RWPE1 (cell line): ENCODE results near the gene PCDHGA9.
"Not testable (repeated sequence)": the region's sequence is repeated elsewhere in the genome, so short reads cannot be mapped to it uniquely, and the experiment has no call there.

Experiments
- CTCF ChIA-PET: fragments of 350-600 bp; sonication (Branson Sonifier 250); formaldehyde crosslinking; extraction: SDS; loops from one replicate; lab custom pipeline; 2021; lab: Yijun Ruan, JAX
- POLR2A ChIA-PET: fragments of 400-600 bp; formaldehyde crosslinking; extraction: SDS; loops from one replicate; lab custom pipeline; 2020; ENCODE audit warnings: antibody characterized with exemption; ENCODE audit not compliant: low non-redundant PET; lab: Yijun Ruan, JAX
- DNase-seq: peaks from one replicate; pipeline ENCODE4 v3.0.0; 2012; ENCODE audit warnings: low spot score
- H3K27ac ChIP-seq: fragments of 450-650 bp; 2 replicates; pipeline ENCODE4 v1.5.1; 2017
- CTCF ChIP-seq: fragments of 450-650 bp; conservative IDR thresholded peaks from 2 replicates; pipeline ENCODE4 v1.5.1; 2017; ENCODE audit warnings: low read depth, mild to moderate bottlenecking

Gene PCDHGA9

GRCh38 chr5:141427783-141428426, 25.3 kb downstream of the PCDHGA9 start:
- no peak for DNase-seq
- TF ChIP-seq CTCF, result no peak
- ChIA-PET CTCF (interaction anchor here (0.5 to 0.8 kb wide), 3 partner anchors 10 to 80 kb away, joined by 3 to 5 read pairs (median 4); partner anchors contain the start of gene PCDHGB7), POLR2A (no interaction called here)
- no peak overlapping the region for H3K27ac ChIP-seq

DNA sequence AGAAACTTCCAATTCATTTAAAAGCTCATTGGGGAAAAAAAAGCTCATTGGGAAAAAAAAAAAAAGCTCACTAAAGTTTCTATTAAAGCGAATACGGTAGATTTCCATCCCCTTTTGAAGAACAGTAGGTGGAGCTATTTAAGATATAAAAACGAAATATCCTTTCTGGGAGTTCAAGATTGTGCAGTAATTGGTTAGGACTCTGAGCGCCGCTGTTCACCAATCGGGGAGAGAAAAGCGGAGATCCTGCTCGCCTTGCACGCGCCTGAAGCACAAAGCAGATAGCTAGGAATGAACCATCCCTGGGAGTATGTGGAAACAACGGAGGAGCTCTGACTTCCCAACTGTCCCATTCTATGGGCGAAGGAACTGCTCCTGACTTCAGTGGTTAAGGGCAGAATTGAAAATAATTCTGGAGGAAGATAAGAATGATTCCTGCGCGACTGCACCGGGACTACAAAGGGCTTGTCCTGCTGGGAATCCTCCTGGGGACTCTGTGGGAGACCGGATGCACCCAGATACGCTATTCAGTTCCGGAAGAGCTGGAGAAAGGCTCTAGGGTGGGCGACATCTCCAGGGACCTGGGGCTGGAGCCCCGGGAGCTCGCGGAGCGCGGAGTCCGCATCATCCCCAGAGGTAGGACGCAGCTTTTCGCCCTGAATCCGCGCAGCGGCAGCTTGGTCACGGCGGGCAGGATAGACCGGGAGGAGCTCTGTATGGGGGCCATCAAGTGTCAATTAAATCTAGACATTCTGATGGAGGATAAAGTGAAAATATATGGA, 27.9 kb downstream of the PCDHGA9 start, which contains the start of gene PCDHGA12:
PCDHGA12 (plus strand) TSS at position 176 of the 782 bp plus-strand sequence; CDS start at position 429, 253 bp downstream.
- DNase-seq, result peak; percentile 60
- no peak for TF ChIP-seq CTCF
- POLR2A ChIA-PET, result no interaction called here

DNA sequence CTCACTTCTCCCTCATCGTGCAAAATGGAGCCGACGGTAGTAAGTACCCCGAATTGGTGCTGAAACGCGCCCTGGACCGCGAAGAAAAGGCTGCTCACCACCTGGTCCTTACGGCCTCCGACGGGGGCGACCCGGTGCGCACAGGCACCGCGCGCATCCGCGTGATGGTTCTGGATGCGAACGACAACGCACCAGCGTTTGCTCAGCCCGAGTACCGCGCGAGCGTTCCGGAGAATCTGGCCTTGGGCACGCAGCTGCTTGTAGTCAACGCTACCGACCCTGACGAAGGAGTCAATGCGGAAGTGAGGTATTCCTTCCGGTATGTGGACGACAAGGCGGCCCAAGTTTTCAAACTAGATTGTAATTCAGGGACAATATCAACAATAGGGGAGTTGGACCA, 28.7 kb downstream of the PCDHGA9 start:
- no peak for DNase-seq
- POLR2A ChIA-PET, result no interaction called here
- TF ChIP-seq CTCF, result no peak
- no peak overlapping the region for H3K27ac ChIP-seq
- CTCF ChIA-PET, result interaction anchor here (0.5 to 1.5 kb wide), 3 partner anchors 42 to 133 kb away, joined by 4 to 7 read pairs (median 4); no protein-coding TSS in a partner anchor

More for the DNA sequence above, 27.9 kb downstream of the PCDHGA9 start, which contains the start of gene PCDHGA12:
- no peak within 1 kb of the TSS for H3K27ac ChIP-seq
- CTCF ChIA-PET, result interaction anchor here (0.6 to 1.5 kb wide), 9 partner anchors 90 to 337 kb away, joined by 3 to 8 read pairs (median 4); partner anchors contain the start of gene PCDHB11

GRCh38 chr5:141432308-141432707, 29.7 kb downstream of the PCDHGA9 start:
- DNase-seq, H3K27ac ChIP-seq, POLR2A ChIA-PET: not testable (repeated sequence)
- CTCF ChIA-PET, result interaction anchor here (0.6 kb wide), 1 partner anchor 125 kb away, joined by 3 read pairs; no protein-coding TSS in a partner anchor

DNA sequence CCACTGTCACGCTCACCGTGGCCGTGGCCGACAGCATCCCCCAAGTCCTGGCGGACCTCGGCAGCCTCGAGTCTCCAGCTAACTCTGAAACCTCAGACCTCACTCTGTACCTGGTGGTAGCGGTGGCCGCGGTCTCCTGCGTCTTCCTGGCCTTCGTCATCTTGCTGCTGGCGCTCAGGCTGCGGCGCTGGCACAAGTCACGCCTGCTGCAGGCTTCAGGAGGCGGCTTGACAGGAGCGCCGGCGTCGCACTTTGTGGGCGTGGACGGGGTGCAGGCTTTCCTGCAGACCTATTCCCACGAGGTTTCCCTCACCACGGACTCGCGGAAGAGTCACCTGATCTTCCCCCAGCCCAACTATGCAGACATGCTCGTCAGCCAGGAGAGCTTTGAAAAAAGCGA, 30.1 kb downstream of the PCDHGA9 start:
- H3K27ac ChIP-seq, DNase-seq, POLR2A ChIA-PET: not testable (repeated sequence)
- CTCF ChIA-PET, result interaction anchor here (0.6 kb wide), 2 partner anchors 11 to 125 kb away, joined by 3 read pairs; no protein-coding TSS in a partner anchor

DNA sequence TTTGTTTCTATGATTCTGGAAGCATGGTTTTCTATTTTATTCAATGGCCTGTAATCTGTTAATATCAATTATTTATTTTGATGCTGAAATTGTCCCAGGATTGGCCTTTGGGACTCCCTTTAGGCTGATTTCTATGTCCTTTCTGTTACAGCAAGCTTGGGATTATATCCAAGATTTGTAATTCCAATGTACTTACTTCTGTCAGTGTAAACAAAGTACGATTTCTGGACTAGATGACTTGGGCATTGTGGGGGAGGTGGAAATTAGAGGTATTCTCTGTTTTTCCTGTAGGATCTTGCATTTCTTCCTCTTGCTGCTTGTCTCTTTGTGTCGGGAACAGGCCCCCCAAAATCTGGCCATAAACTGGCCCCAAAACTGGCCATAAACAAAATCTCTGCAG, 31.4 kb downstream of the PCDHGA9 start:
- DNase-seq, result no peak
- TF ChIP-seq CTCF, result no peak
- CTCF ChIA-PET, result no interaction called here
- H3K27ac ChIP-seq, result no peak overlapping the region
- POLR2A ChIA-PET, result no interaction called here

DNA sequence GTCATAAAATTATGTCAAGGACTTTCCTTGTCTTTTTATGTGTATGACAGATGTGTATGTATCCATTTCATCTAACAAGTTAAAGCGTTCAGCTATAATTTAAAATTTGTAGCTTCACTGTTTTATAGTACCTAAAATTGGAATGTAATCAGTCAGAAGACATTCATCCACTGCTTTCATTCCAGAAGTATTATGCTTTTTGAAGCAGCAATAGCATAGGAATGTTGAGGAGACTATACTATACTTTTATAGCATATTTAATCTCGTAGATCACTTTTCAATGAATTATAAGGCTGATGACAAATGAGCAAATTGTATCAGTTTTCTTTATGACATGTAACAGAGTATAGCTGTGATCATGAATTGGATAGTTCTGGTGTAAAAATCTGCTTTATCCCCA, 34.6 kb downstream of the PCDHGA9 start:
- H3K27ac ChIP-seq, result no peak overlapping the region
- TF ChIP-seq CTCF, result no peak
- no peak for DNase-seq
- POLR2A ChIA-PET, result no interaction called here
- CTCF ChIA-PET, result no interaction called here
